BJ (cell line): Measurements from ENCODE around the gene PRPF19. TPM values are rescaled to one million over a fixed set of nuclear protein-coding genes. Genes with fewer than 3 reads are reported as not detected.

Source experiments
- CTCF ChIA-PET: fragments of 350-600 bp; formaldehyde crosslinking; extraction: SDS; loops from one replicate; lab custom pipeline; 2021; ENCODE audit warnings: antibody characterized with exemption, inconsistent platforms; lab: Yijun Ruan, JAX
- POLR2A ChIA-PET: fragments of 300-600 bp; sonication (Branson Sonifier 250); formaldehyde crosslinking; extraction: SDS; loops from one replicate; lab custom pipeline; 2021; ENCODE audit warnings: antibody characterized with exemption; lab: Charles Lee
- DNase-seq: peaks from one replicate; pipeline ENCODE4 v3.0.0-alpha.2; 2011; ENCODE audit warnings: low read depth
- H3K27me3 ChIP-seq: 2 replicates; pipeline ENCODE4 v1.6.0; 2011; ENCODE audit warnings: low read length; ENCODE audit not compliant: control insufficient read depth, insufficient read depth
- H3K36me3 ChIP-seq: 2 replicates; pipeline ENCODE4 v1.5.1; 2011; ENCODE audit warnings: low read length; ENCODE audit not compliant: control insufficient read depth, insufficient read depth
- H3K4me3 ChIP-seq: 2 replicates; pipeline ENCODE4 v1.5.1; 2011; ENCODE audit warnings: low read depth, mild to moderate bottlenecking, control low read depth, low read length
- CTCF ChIP-seq: IDR thresholded peaks from 2 replicates; pipeline ENCODE4 v1.5.1; 2011; ENCODE audit warnings: low read depth, mild to moderate bottlenecking, control low read depth, inconsistent platforms, low read length, moderate library complexity; ENCODE audit not compliant: insufficient read depth
- polyA plus RNA-seq: library from polyadenylated mRNA; depleted of rRNA; stranded (reverse); fragments of >200 nt; gene quantifications from 2 replicates; pipeline ENCODE4 v1.2.3, GENCODE V29; 2011

The PRPF19 gene
- polyA plus RNA-seq, 1 experiment: 48.6 TPM

- DNase-seq: no peak
- H3K36me3 ChIP-seq: peaks cover 20% of the 10 kb centered on the region
- no peaks in the 10 kb centered on the region for H3K27me3 ChIP-seq
- ChIA-PET POLR2A (no interaction called here), CTCF (interaction anchor here (0.7 to 2.3 kb wide), 2 partner anchors 18 to 39 kb away, joined by 3 to 6 read pairs; no protein-coding TSS in a partner anchor)
- H3K4me3 ChIP-seq: no peak overlapping the region
- TF ChIP-seq CTCF: no peak
Measured at GRCh38 chr11:60848714-60849151, 57.7 kb downstream of the PRPF19 start.

DNA sequence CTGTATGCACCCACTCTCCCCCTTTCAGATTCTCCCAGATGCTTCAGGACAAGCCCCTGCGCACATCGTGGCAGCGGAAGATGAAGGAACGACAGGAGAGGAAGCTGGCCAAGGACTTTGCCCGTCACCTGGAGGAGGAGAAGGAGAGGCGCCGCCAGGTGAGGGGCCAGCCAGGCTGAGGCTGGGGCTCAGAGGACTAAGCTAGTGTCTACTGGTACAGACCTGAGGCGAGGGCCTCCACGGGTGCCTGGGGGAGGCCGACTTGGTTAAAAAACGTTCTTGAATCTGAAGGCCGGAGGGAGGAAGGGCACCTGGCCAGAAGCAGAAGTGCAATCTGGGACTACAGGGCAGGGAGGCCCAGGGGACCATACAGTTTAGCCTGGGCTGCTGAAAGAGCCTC, 58.5 kb downstream of the PRPF19 start:
- TF ChIP-seq CTCF: no peak
- ChIA-PET CTCF (interaction anchor here (2.3 kb wide), 1 partner anchor 17 kb away, joined by 6 read pairs; no protein-coding TSS in a partner anchor), POLR2A (no interaction called here)
- peaks cover 20% of the 10 kb centered on the region for H3K36me3 ChIP-seq
- DNase-seq: no peak
- no peaks in the 10 kb centered on the region for H3K27me3 ChIP-seq
- no peak overlapping the region for H3K4me3 ChIP-seq

DNA sequence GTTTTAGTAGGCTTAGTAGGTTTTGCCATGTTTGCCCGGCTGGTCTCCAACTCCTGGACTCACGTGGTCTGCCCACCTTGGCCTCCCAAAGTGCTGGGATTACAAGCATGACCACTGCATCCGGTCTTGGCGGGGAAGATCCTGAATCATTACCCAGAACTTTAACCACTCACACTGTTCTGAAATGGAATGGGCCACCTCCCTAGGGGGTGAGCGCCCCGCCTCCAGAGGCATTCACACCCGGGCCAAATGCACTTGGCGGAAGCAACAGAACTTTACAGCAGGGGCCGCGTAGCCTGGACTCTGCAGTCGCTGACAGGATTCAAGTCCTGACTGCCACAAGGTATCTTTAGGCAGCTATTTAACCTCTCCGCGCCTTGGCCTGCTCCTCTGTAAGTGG, 59.1 kb downstream of the PRPF19 start:
- CTCF ChIA-PET: interaction anchor here (29.2 kb wide), 1 partner anchor 46 kb away, joined by 716 read pairs; the partner anchor contains the start of gene PRPF19
- no peak overlapping the region for H3K4me3 ChIP-seq
- POLR2A ChIA-PET: no interaction called here
- no peak for DNase-seq
- TF ChIP-seq CTCF: no peak
- H3K27me3 ChIP-seq: no peaks in the 10 kb centered on the region
- peaks cover 20% of the 10 kb centered on the region for H3K36me3 ChIP-seq

DNA sequence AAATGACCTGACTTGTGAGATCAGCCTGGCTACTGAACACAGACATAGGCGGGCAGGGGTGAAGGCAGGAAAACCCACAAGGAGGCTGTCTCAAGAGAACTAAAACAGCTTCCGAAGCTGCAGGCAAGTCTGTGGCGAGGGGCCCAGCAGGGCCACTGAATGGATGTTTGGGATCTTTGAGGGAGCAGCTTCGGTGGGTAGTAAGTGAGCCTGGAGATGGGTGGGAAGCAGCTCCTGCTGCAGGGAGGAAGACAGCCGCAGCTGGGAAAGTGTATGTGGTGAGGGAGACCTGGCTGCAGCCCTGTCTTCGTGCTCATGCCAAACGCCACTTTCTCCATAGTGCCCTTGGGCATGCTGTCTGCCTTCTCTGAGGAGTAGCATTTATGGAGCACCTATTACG, 61.0 kb downstream of the PRPF19 start:
- Histone ChIP-seq H3K36me3 (peaks cover 11% of the 10 kb centered on the region), H3K4me3 (no peak overlapping the region), H3K27me3 (no peaks in the 10 kb centered on the region)
- ChIA-PET POLR2A (no interaction called here), CTCF (interaction anchor here (1.3 to 29.2 kb wide), 2 partner anchors 15 to 48 kb away, joined by 4 to 716 read pairs; partner anchors contain the start of gene PRPF19)
- DNase-seq: no peak
- TF ChIP-seq CTCF: no peak

DNA sequence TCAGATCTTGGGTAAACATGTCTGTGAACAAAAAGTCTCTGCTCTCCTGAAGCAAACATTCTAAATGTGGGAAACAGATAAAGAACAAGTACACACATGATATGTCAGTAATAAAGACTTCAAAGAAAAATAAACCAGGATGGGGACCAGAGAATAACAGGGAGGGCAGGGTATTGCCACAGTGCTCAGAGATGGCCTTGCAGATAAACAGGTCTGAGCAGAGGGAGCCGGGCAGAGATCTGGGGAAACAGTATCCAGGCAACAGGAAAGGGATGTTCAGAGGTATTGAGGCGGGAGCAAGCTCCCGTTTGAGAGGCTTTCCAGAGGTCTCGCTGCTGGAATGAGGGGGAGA, 61.5 kb downstream of the PRPF19 start:
- POLR2A ChIA-PET: no interaction called here
- no peak for DNase-seq
- CTCF ChIA-PET: interaction anchor here (1.3 to 29.2 kb wide), 2 partner anchors 14 to 49 kb away, joined by 4 to 716 read pairs; partner anchors contain the start of gene PRPF19
- TF ChIP-seq CTCF: no peak
- no peak overlapping the region for H3K4me3 ChIP-seq
- no peaks in the 10 kb centered on the region for H3K27me3 ChIP-seq
- H3K36me3 ChIP-seq: peaks cover 9% of the 10 kb centered on the region
